ENCODE results near the gene KDM1B.

- TF ChIP-seq CTCF (IDR thresholded peaks at IDR 0.05; ENCODE audit: extremely low read depth in 1 of 2, insufficient read depth in 1 of 2, low read depth in 1 of 2, low read length in 2 of 2) = no peak
- no peak for TF ChIP-seq POLR2A (IDR thresholded peaks at IDR 0.05; ENCODE audit: low read depth, low read length)
- TF ChIP-seq EZH2 (IDR thresholded peaks at IDR 0.05; ENCODE audit: borderline replicate concordance, low read depth, low read length, severe bottlenecking) = no peak
- no peak for TF ChIP-seq MAX (IDR thresholded peaks at IDR 0.05; ENCODE audit: insufficient read depth, insufficient read length)
- TF ChIP-seq POLR2AphosphoS5 (IDR thresholded peaks at IDR 0.05; ENCODE audit: insufficient read depth, low read depth, low read length) = no peak
- TF ChIP-seq FOS (IDR thresholded peaks at IDR 0.05; ENCODE audit: borderline replicate concordance, insufficient read depth, low read length) = no peak
- TF ChIP-seq MYC (IDR thresholded peaks at IDR 0.05; ENCODE audit: low read depth, low read length) = no peak
- TF ChIP-seq GATA2 (IDR thresholded peaks at IDR 0.05; ENCODE audit: insufficient read depth, insufficient read length, low read depth, low read length) = no peak
- TF ChIP-seq JUN (IDR thresholded peaks at IDR 0.05; ENCODE audit: borderline replicate concordance, insufficient read depth, insufficient read length, low read depth) = no peak
Observed at GRCh38 chr6:18119236-18119635, 36.0 kb upstream of the KDM1B start.
